ENCODE data around the gene MBNL2. TPM values are rescaled to one million over a fixed set of nuclear protein-coding genes. Genes with fewer than 3 reads are reported as not detected.
A peak's percentile ranks its signal among the peaks of the same experiment; 100 is the strongest.

The MBNL2 gene
- total and polyA plus RNA-seq, 4 donors: 13.3 to 108 (median 39.3) TPM

DNA sequence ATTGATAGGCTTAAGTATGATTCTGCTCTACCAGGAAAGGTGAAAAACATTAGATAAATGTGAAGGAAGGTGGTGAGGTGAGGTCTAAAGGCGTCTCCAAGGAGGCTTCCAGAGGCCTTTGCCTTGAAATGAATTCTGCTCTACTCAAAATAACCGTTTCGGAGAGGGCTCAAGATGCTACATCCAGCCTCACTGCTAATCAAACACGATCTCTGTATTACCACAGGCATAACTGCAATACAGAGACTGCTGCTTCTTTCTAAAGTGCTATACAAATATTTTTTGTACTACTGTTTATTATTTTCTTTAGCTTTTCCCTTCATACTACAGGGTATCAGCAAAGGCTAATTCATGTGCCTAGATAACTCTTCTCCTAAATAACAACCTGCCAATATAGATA is 16.8 kb downstream of the MBNL2 start:
- H3K27ac ChIP-seq (ENCODE audit: low read depth in 1 of 2, low read length in 1 of 2): no peak overlapping the region

DNA sequence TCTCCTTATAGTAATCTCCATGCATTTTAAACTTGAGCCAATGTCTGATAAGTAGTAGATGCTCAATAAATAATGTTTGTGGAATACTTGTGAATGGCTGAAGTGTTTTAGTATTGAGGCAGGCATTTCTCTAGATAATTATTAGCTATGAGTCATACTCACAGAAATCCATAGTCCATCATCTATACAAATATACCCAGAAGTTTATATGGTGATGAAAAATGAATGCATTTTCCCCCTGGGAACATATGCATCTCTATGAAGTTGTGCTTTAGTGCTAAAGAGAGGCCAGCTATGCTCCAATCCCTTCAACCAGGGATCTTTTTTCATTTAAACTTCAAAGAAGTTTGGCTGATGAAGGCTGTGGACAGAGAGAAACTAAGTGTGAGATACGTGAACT is 17.2 kb downstream of the MBNL2 start:
- H3K4me1 ChIP-seq (ENCODE audit: control insufficient read depth in 5 of 5, insufficient read depth in 5 of 5, low read length in 5 of 5): peaks cover 37 to 86% (median 51%) of the 10 kb centered on the region in 5 donors
- H3K27ac ChIP-seq (ENCODE audit: low read depth in 1 of 2, low read length in 1 of 2): peak overlapping the region in 1 of 2 donors; percentile 65
- no peaks in the 10 kb centered on the region for H3K9me3 ChIP-seq (ENCODE audit: control insufficient read depth in 4 of 4, insufficient read depth in 3 of 4, low read length in 3 of 4)
- no peaks in the 10 kb centered on the region for H3K27me3 ChIP-seq (ENCODE audit: control insufficient read depth in 3 of 3, insufficient read depth in 3 of 3, low read length in 2 of 3)
- TF ChIP-seq, protein P1, sequence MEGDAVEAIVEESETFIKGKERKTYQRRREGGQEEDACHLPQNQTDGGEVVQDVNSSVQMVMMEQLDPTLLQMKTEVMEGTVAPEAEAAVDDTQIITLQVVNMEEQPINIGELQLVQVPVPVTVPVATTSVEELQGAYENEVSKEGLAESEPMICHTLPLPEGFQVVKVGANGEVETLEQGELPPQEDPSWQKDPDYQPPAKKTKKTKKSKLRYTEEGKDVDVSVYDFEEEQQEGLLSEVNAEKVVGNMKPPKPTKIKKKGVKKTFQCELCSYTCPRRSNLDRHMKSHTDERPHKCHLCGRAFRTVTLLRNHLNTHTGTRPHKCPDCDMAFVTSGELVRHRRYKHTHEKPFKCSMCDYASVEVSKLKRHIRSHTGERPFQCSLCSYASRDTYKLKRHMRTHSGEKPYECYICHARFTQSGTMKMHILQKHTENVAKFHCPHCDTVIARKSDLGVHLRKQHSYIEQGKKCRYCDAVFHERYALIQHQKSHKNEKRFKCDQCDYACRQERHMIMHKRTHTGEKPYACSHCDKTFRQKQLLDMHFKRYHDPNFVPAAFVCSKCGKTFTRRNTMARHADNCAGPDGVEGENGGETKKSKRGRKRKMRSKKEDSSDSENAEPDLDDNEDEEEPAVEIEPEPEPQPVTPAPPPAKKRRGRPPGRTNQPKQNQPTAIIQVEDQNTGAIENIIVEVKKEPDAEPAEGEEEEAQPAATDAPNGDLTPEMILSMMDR (IDR thresholded peaks at IDR 0.05; ENCODE audit: control extremely low read depth, extremely low read depth): no peak
- WGBS, 2 donors: 57 to 82% methylated on average over 1 of the region's 1 CpG
- H3K9ac ChIP-seq (ENCODE audit: insufficient read depth in 1 of 2, low read length in 2 of 2): no peak overlapping the region
- DNase-seq (peak in 2 of 3 donors; percentile 28 to 49), ATAC-seq (ENCODE audit: insufficient read depth, low FRiP score) (no peak)
- no peak overlapping the region for H3K4me3 ChIP-seq
- peaks cover 0 to 19% (median 7%) of the 10 kb centered on the region in 4 donors for H3K36me3 ChIP-seq (ENCODE audit: control insufficient read depth in 4 of 4, insufficient read depth in 4 of 4, low read length in 4 of 4)

More for the DNA sequence above, 16.8 kb downstream of the MBNL2 start:
- H3K4me1 ChIP-seq (ENCODE audit: control insufficient read depth in 5 of 5, insufficient read depth in 5 of 5, low read length in 5 of 5): peaks cover 38 to 86% (median 49%) of the 10 kb centered on the region in 5 donors
- 76 to 89% methylated on average over 4 of the region's 4 CpGs for WGBS, 2 donors
- no peaks in the 10 kb centered on the region for H3K9me3 ChIP-seq (ENCODE audit: control insufficient read depth in 4 of 4, insufficient read depth in 3 of 4, low read length in 3 of 4)
- TF ChIP-seq, protein P1 (IDR thresholded peaks at IDR 0.05; ENCODE audit: control extremely low read depth, extremely low read depth): no peak
- H3K36me3 ChIP-seq (ENCODE audit: control insufficient read depth in 4 of 4, insufficient read depth in 4 of 4, low read length in 4 of 4): peaks cover 0 to 19% (median 8%) of the 10 kb centered on the region in 4 donors
- H3K4me3 ChIP-seq: no peak overlapping the region
- no peaks in the 10 kb centered on the region for H3K27me3 ChIP-seq (ENCODE audit: control insufficient read depth in 3 of 3, insufficient read depth in 3 of 3, low read length in 2 of 3)
- no peak for ATAC-seq (ENCODE audit: insufficient read depth, low FRiP score)
- DNase-seq: peak in 2 of 3 donors; percentile 48 to 61
- no peak overlapping the region for H3K9ac ChIP-seq (ENCODE audit: insufficient read depth in 1 of 2, low read length in 2 of 2)

DNA sequence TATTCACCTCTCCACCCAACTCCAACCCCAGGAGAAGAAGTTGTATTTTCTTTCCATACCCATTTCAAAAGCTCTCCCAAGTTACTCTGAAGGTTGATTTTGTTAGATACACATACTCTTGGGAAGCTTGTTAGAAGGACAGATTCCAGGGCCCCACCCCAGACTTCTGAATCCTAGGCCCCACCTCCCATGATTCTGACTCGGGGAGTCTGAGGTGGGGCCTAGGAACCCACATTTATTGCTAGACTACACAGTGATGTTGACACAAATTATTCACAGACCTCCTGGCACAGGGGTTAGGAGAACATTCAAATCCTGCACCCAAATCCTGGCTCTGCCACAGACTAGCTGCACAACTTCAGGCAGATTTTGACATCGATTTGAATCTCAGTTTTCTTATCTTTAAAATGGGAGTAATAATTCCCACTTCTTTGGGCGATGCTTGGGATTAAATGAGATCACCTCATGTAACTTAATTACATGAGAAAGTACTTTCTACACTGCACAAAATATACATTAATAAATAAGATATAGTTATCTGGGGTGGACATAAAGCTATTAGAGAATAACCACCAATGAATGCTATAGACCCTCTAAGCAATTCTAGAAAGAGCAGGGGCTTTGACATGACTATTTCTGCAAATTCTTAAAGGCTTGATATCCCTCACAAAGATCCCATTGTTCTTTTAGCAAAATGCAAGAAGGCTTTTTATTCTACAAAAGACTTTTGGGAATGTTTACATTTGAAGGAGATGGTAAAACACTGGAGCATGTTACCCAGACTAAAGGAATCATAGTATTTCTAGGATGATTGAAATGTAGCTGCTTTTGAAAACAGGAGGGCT is 18.0 kb downstream of the MBNL2 start:
- Histone ChIP-seq H3K27ac (ENCODE audit: low read depth in 1 of 2, low read length in 1 of 2) (peak overlapping the region; percentile 47 to 65), H3K4me3 (no peak overlapping the region), H3K9ac (ENCODE audit: insufficient read depth in 1 of 2, low read length in 2 of 2) (no peak overlapping the region), H3K4me1 (ENCODE audit: control insufficient read depth in 5 of 5, insufficient read depth in 5 of 5, low read length in 5 of 5) (peaks cover 32 to 86% (median 54%) of the 10 kb centered on the region in 5 donors), H3K36me3 (ENCODE audit: control insufficient read depth in 4 of 4, insufficient read depth in 4 of 4, low read length in 4 of 4) (peaks cover 0 to 22% (median 6%) of the 10 kb centered on the region in 4 donors), H3K9me3 (ENCODE audit: control insufficient read depth in 4 of 4, insufficient read depth in 3 of 4, low read length in 3 of 4) (no peaks in the 10 kb centered on the region), H3K27me3 (ENCODE audit: control insufficient read depth in 3 of 3, insufficient read depth in 3 of 3, low read length in 2 of 3) (no peaks in the 10 kb centered on the region)
- DNase-seq (no peak), ATAC-seq (ENCODE audit: insufficient read depth, low FRiP score) (no peak)
- WGBS, 2 donors: 69 to 82% methylated on average over 3 of the region's 3 CpGs
- TF ChIP-seq, protein P1 (IDR thresholded peaks at IDR 0.05; ENCODE audit: control extremely low read depth, extremely low read depth): no peak
